K562 (cell line): ENCODE measurements around the gene AIFM3. TPM values are rescaled to one million over a fixed set of nuclear protein-coding genes. Genes with fewer than 3 reads are reported as not detected.

Experiments used
- ATAC-seq: fragments of 200-7000 bp; cut with Tn5 transposase; 3 replicates; pipeline ENCODE4 v1.9.1; 2020; ENCODE audit warnings: moderate library complexity
- BruUV-seq: library from RNA; stranded (reverse); fragments of 400-500 nt; replicated peaks from 2 replicates; lab custom pipeline; 2021; lab: Mats Ljungman, UMichigan
- CTCF ChIA-PET: fragments of 300-600 bp; formaldehyde crosslinking; extraction: SDS; loops from one replicate; lab custom pipeline; 2021; ENCODE audit warnings: low intra/inter-chr PET ratio; lab: Yijun Ruan, JAX
- POLR2A ChIA-PET: fragments of 300-600, 350-650 bp; sonication (Branson Sonifier 250); formaldehyde crosslinking; extraction: SDS; loops from one replicate; lab custom pipeline; 2021; ENCODE audit warnings: antibody characterized with exemption, inconsistent platforms; lab: Yijun Ruan, JAX
- DNase-seq, 4 experiments: peaks; one replicate each; pipeline versions ENCODE4 v3.0.0 to v3.0.0-alpha.2; 2011 to 2018; ENCODE audit warnings: low spot score in 3 of 4, mixed read lengths in 3 of 4; ENCODE audit errors: extremely low read depth in 1 of 4
- FAIRE-seq: peaks from 2 replicates; lab custom pipeline; 2011; peaks lifted over from hg19 to GRCh38; lab: Jason Lieb, UNC
- H2AFZ ChIP-seq: 2 replicates; pipeline ENCODE4 v1.6.0; 2011; ENCODE audit warnings: low read depth, low read length, control low read depth, inconsistent platforms
- H3K27ac ChIP-seq: fragments of 200-600 bp; 3 replicates; pipeline ENCODE4 v1.8.0; 2011; ENCODE audit warnings: low read depth, mild to moderate bottlenecking, control low read depth, inconsistent platforms, low read length, moderate library complexity, mixed read lengths; ENCODE audit errors: extremely low read depth
- H3K27me3 ChIP-seq, 2 experiments: fragments of 300-600 bp in 1 of 2; 2 replicates in 1 of 2; 3 replicates in 1 of 2; pipeline versions ENCODE4 v1.6.0 to v1.8.0; 2011; ENCODE audit warnings: inconsistent platforms in 2 of 2, low read length in 2 of 2, mild to moderate bottlenecking in 1 of 2, mixed read lengths in 1 of 2, moderate library complexity in 1 of 2; ENCODE audit not compliant: control insufficient read depth in 2 of 2, insufficient read depth in 2 of 2
- H3K36me3 ChIP-seq: fragments of 300-600 bp; 3 replicates; pipeline ENCODE4 v1.8.0; 2011; ENCODE audit warnings: mild to moderate bottlenecking, low read length, inconsistent platforms; ENCODE audit not compliant: control insufficient read depth, insufficient read depth
- H3K4me1 ChIP-seq, 2 experiments: fragments of 200-600 bp in 1 of 2; replicated peaks in 1 of 2; 2 replicates in 1 of 2; 3 replicates in 1 of 2; pipeline versions ENCODE4 v1.5.1 to v1.8.0; 2011; ENCODE audit warnings: inconsistent platforms in 2 of 2, low read length in 2 of 2, mild to moderate bottlenecking in 1 of 2, mixed read lengths in 1 of 2, moderate library complexity in 1 of 2; ENCODE audit not compliant: control insufficient read depth in 2 of 2, insufficient read depth in 2 of 2
- H3K4me2 ChIP-seq: 2 replicates; pipeline ENCODE4 v1.6.1; 2011; ENCODE audit warnings: low read length, control low read depth, inconsistent platforms, mixed read lengths; ENCODE audit not compliant: insufficient read depth
- H3K4me3 ChIP-seq: fragments of 200-600 bp; sonication (generic), shearing (Covaris generic); 2 replicates; pipeline ENCODE4 v1.5.1; 2016; ENCODE audit warnings: control low read depth, inconsistent platforms
- H3K79me2 ChIP-seq: fragments of 200-600 bp; 3 replicates; pipeline ENCODE4 v1.8.0; 2011; ENCODE audit warnings: low read length, inconsistent platforms; ENCODE audit not compliant: control insufficient read depth, insufficient read depth
- H3K9ac ChIP-seq, 2 experiments: 2 replicates each; pipeline versions ENCODE4 v1.6.0 to v1.6.1; 2011; ENCODE audit warnings: low read depth in 2 of 2, low read length in 2 of 2, control low read depth in 1 of 2, inconsistent platforms in 1 of 2, mild to moderate bottlenecking in 1 of 2, mixed read lengths in 1 of 2; ENCODE audit not compliant: insufficient read depth in 1 of 2
- H3K9me1 ChIP-seq: one replicate; pipeline ENCODE4 v1.6.0; 2011; ENCODE audit warnings: inconsistent platforms, mild to moderate bottlenecking, low read length, moderate library complexity; ENCODE audit not compliant: control insufficient read depth, insufficient read depth
- H3K9me3 ChIP-seq: replicated peaks from 2 replicates; pipeline ENCODE4 v1.5.1; 2011; ENCODE audit warnings: low read depth, low read length, inconsistent platforms; ENCODE audit not compliant: control insufficient read depth, insufficient read depth
- H4K20me1 ChIP-seq: replicated peaks from 2 replicates; pipeline ENCODE4 v1.6.1; 2011; ENCODE audit warnings: low read length, inconsistent platforms, mixed read lengths; ENCODE audit not compliant: control insufficient read depth, insufficient read depth
- ATF3 ChIP-seq, 2 experiments: fragments of 450-650 bp in 1 of 2; sonication (generic) in 1 of 2; formaldehyde crosslinking in 1 of 2; IDR thresholded peaks in 1 of 2; conservative IDR thresholded peaks in 1 of 2; 2 replicates each; pipeline versions ENCODE4 v1.6.1 to v1.8.1; 2016 to 2023; ENCODE audit warnings: mild to moderate bottlenecking in 2 of 2, moderate library complexity in 2 of 2, inconsistent platforms in 1 of 2, missing genetic modification reagents in 1 of 2
- BCOR ChIP-seq: fragments of 450-650 bp; IDR thresholded peaks from 2 replicates; pipeline ENCODE4 v1.6.1; 2016
- E4F1 ChIP-seq: fragments of 250-450 bp; sonication (Bioruptor Pico); IDR thresholded peaks from 2 replicates; pipeline ENCODE4 v1.5.0; 2021; ENCODE audit warnings: mild to moderate bottlenecking, borderline replicate concordance
- HMGXB4 ChIP-seq: sonication (generic); formaldehyde crosslinking; IDR thresholded peaks from 2 replicates; pipeline ENCODE4 v1.8.1; 2023; ENCODE audit warnings: mild to moderate bottlenecking, missing genetic modification reagents
- HOXB6 ChIP-seq: fragments of 250-450 bp; sonication (Bioruptor Pico); IDR thresholded peaks from 2 replicates; pipeline ENCODE4 v1.5.1; 2022; ENCODE audit warnings: mild to moderate bottlenecking, borderline replicate concordance
- UBTF ChIP-seq, 2 experiments: IDR thresholded peaks; 2 replicates each; pipeline ENCODE4 v1.6.1; 2012; ENCODE audit warnings: improper control_type of control experiment in 2 of 2, low read depth in 2 of 2, low read length in 2 of 2, borderline replicate concordance in 1 of 2
- USF1 ChIP-seq: sonication (generic); formaldehyde crosslinking; IDR thresholded peaks from 2 replicates; pipeline ENCODE4 v1.9.0; 2022; ENCODE audit warnings: mild to moderate bottlenecking, missing genetic modification reagents
- ZNF699 ChIP-seq: fragments of 250-450 bp; sonication (Bioruptor Pico); IDR thresholded peaks from 2 replicates; pipeline ENCODE4 v1.8.0; 2021; ENCODE audit warnings: mild to moderate bottlenecking, moderate library complexity; ENCODE audit not compliant: insufficient replicate concordance
- WGBS: fragments of 100-300 bp; shearing (Covaris generic); methylation state at CpG from one replicate; pipeline ENCODE4 v1.1.6; 2016; ENCODE audit warnings: low coverage, mixed read lengths; ENCODE audit not compliant: insufficient coverage; ENCODE audit errors: missing lambda C conversion rate; 5-methylcytosine and 5-hydroxymethylcytosine counted together
- in situ Hi-C: fragments of 300-500 bp; cut with MboI; formaldehyde crosslinking; loops from 4 replicates; pipeline ENCODE4 v1.15.0; 2018; ENCODE audit warnings: inconsistent platforms, mixed read lengths
- intact Hi-C: fragments of 100-400 bp; cut with micrococcal nuclease; formaldehyde crosslinking; loops from 2 replicates; pipeline ENCODE4 v1.14.2; 2022
- polyA plus RNA-seq, 8 experiments: library from polyadenylated mRNA; depleted of rRNA in 4 of 8; stranded (reverse) in 5 of 8; unstranded in 3 of 8; fragments of >200 nt; fragmentation: Nextera tagmentation in 2 of 8; fragmentation: Illumina TruSeq in 1 of 8; extraction: Ambion mirVana in 2 of 8; extraction: Trizol in 1 of 8; gene quantifications; 2 replicates each; pipeline versions ENCODE4 v1.2.1 to v1.2.3, GENCODE V29; 2011 to 2014; ENCODE audit warnings: inconsistent platforms in 1 of 8, missing spikeins in 1 of 8
- total RNA-seq, 7 experiments: library from RNA; depleted of rRNA in 6 of 7; stranded (reverse); fragments of >200 nt in 6 of 7; fragmentation: Illumina TruSeq in 2 of 7; extraction: Trizol in 2 of 7; gene quantifications; 2 replicates each; pipeline versions ENCODE4 v1.2.1 to v1.2.3, GENCODE V29; 2011 to 2021; ENCODE audit warnings: low replicate concordance in 1 of 7

Gene AIFM3
- total and polyA plus RNA-seq, 9 of the 15 experiments (the other 6 are each of a cell fraction or from before 2014, with no cell fraction given) = 0.03 to 0.20 (median 0.07) TPM; not detected in 1

GRCh38 chr22:20919718-20920117 lies 47.3 kb upstream of the AIFM3 start (continued):
- TF ChIP-seq E4F1 (no peak), USF1 (no peak)
- TF ChIP-seq, all 486 proteins: peak for 9

- H3K36me3 ChIP-seq = peaks cover 62% of the 10 kb centered on the region
- H3K9me3 ChIP-seq = no peaks in the 10 kb centered on the region
- H3K79me2 ChIP-seq = peaks cover 94% of the 10 kb centered on the region
- intact Hi-C loops (loop anchor here (2.0 kb wide), 1 partner anchor 22 kb away; no protein-coding TSS in a partner anchor), in situ Hi-C loops (no loop called here)
- POLR2A ChIA-PET = interaction anchor here (0.6 to 64.4 kb wide), 20 partner anchors 3 to 145 kb away, joined by 3 to 1556 read pairs (median 5); partner anchors contain the start of genes AIFM3, CRKL, LZTR1 and PI4KA
- no TSS peak for BruUV-seq
- H3K4me3 ChIP-seq = peak overlapping the region; percentile 67
- no peak for ATAC-seq
- H3K9me1 ChIP-seq = no peaks in the 10 kb centered on the region
- WGBS = 12% methylated on average over 3 of the region's 3 CpGs
- peak overlapping the region; percentile 77 to 92; a peak in 3 of 4 replicates for H3K9ac ChIP-seq
- no peak for FAIRE-seq
- H2AFZ ChIP-seq = no peak overlapping the region
- H4K20me1 ChIP-seq = peaks cover 77% of the 10 kb centered on the region
- H3K27me3 ChIP-seq = no peaks in the 10 kb centered on the region
- H3K4me1 ChIP-seq = peaks cover 41 to 56% of the 10 kb centered on the region in 2 experiments
- TF ChIP-seq BCOR (no peak), ZNF699 (CRISPR knock-in tag) (no peak), ATF3 (IDR thresholded peaks at IDR 0.05) (no peak), ATF3 (CRISPR knock-in tag; conservative IDR thresholded peaks at IDR 0.05) (0 out of 2 replicates have a peak, but pooled peaks have one; percentile 49), UBTF (IDR thresholded peaks at IDR 0.05; ENCODE audit: borderline replicate concordance in 1 of 2, low read depth in 2 of 2, low read length in 2 of 2) (peak in 1 of 2 experiments; percentile 73; a peak in 1 of 4 replicates), HOXB6 (CRISPR knock-in tag) (peak; percentile 76; the same call in 1 of the 2 replicates), HMGXB4 (CRISPR knock-in tag) (peak; percentile 13; the same call in 1 of the 2 replicates)
- TF ChIP-seq, all 486 proteins: peak for 4
- peak overlapping the region; percentile 3 for H3K27ac ChIP-seq
- peak overlapping the region; percentile 91 for H3K4me2 ChIP-seq
- no peak for DNase-seq
- CTCF ChIA-PET = no interaction called here
Observed at GRCh38 chr22:20920881-20921203, 46.2 kb upstream of the AIFM3 start.
